CD4-positive, alpha-beta T cell (primary cell): ENCODE measurements around the gene ZNF211. TPM values are rescaled to one million over a fixed set of nuclear protein-coding genes. Genes with fewer than 3 reads are reported as not detected.

Experiments used
- ATAC-seq: fragments of 200-7000 bp; cut with Tn5 transposase; one replicate; pipeline ENCODE4 v1.10.0; 2022; ENCODE audit warnings: mild to moderate bottlenecking; ENCODE audit not compliant: poor library complexity
- CTCF ChIA-PET: fragments of 350-600 bp; sonication (Branson Sonifier 250); formaldehyde crosslinking; loops from one replicate; lab custom pipeline; 2021; ENCODE audit warnings: antibody characterized with exemption, inconsistent platforms; lab: Charles Lee
- POLR2A ChIA-PET: fragments of 350-600 bp; sonication (Branson Sonifier 250); formaldehyde crosslinking; loops from one replicate; lab custom pipeline; 2021; ENCODE audit warnings: antibody characterized with exemption, inconsistent platforms; lab: Charles Lee
- DNase-seq, 14 experiments: peaks; one replicate each; pipeline ENCODE4 v3.0.0-alpha.2; 2013 to 2020; ENCODE audit warnings: mixed read lengths in 2 of 14
- H3K27ac ChIP-seq, 2 donors: one replicate each; pipeline versions ENCODE4 v1.5.1 to v1.7.0; 2013; ENCODE audit warnings: low read length in 2 of 2, low read depth in 1 of 2, mild to moderate bottlenecking in 1 of 2
- H3K27me3 ChIP-seq, 2 experiments: 1 replicate in 1 of 2; 2 replicates in 1 of 2; pipeline versions ENCODE4 v1.6.1 to v1.7.0; 2013; ENCODE audit warnings: low read length in 2 of 2, control low read depth in 1 of 2, mild to moderate bottlenecking in 1 of 2, moderate library complexity in 1 of 2; ENCODE audit not compliant: insufficient read depth in 2 of 2, control insufficient read depth in 1 of 2
- H3K36me3 ChIP-seq: one replicate; pipeline ENCODE4 v1.6.1; 2013; ENCODE audit warnings: low read length, control low read depth; ENCODE audit not compliant: insufficient read depth
- H3K4me1 ChIP-seq: one replicate; pipeline ENCODE4 v1.6.1; 2013; ENCODE audit warnings: low read length, control low read depth; ENCODE audit not compliant: insufficient read depth
- H3K4me3 ChIP-seq: one replicate; pipeline ENCODE4 v1.5.1; 2013; ENCODE audit warnings: mild to moderate bottlenecking, low read length, moderate library complexity
- H3K9me3 ChIP-seq, 2 experiments: 1 replicate in 1 of 2; 2 replicates in 1 of 2; pipeline versions ENCODE4 v1.6.1 to v1.7.0; 2013; ENCODE audit warnings: low read length in 2 of 2, mild to moderate bottlenecking in 2 of 2, control low read depth in 1 of 2, moderate library complexity in 1 of 2; ENCODE audit not compliant: control insufficient read depth in 1 of 2, insufficient read depth in 1 of 2
- H3K27ac Mint-ChIP-seq: one replicate; pipeline ENCODE4 v1.8.0; 2020; ENCODE audit warnings: mixed read lengths
- H3K27me3 Mint-ChIP-seq: one replicate; pipeline ENCODE4 v1.8.0; 2021; ENCODE audit warnings: mixed read lengths
- H3K36me3 Mint-ChIP-seq: one replicate; pipeline ENCODE4 v1.8.0; 2021; ENCODE audit warnings: low read depth, mixed read lengths
- H3K4me1 Mint-ChIP-seq: one replicate; pipeline ENCODE4 v1.8.0; 2021; ENCODE audit warnings: low read depth, mixed read lengths
- H3K4me3 Mint-ChIP-seq: one replicate; pipeline ENCODE4 v1.8.0; 2020; ENCODE audit warnings: mild to moderate bottlenecking, mixed read lengths
- H3K9me3 Mint-ChIP-seq: one replicate; pipeline ENCODE4 v1.8.0; 2020; ENCODE audit warnings: mixed read lengths
- CTCF ChIP-seq: fragments of 200-600 bp; IDR thresholded peaks from one replicate; pipeline ENCODE4 v1.8.0; 2022; ENCODE audit warnings: antibody characterized with exemption, mild to moderate bottlenecking
- intact Hi-C, 2 experiments: fragments of 100-400 bp; cut with DNase I in 1 of 2; cut with micrococcal nuclease in 1 of 2; formaldehyde crosslinking; loops; one replicate each; pipeline versions ENCODE4 v1.15.1 to v1.9.0; 2023 to 2025; cut with DNase I, micrococcal nuclease
- total RNA-seq, 174 experiments: library from RNA in 2 of 174; stranded (reverse) in 2 of 174; gene quantifications; one replicate each; pipeline ENCODE4 v1.2.3 and lab custom pipeline; 2021 to 2026

Gene ZNF211
- total RNA-seq, 2 experiments from 2014 or later = 29.3 to 30.5 TPM

- Histone ChIP-seq H3K4me1 (no peaks in the 10 kb centered on the region), H3K27ac (no peak overlapping the region), H3K4me3 (no peak overlapping the region), H3K36me3 (peaks cover 41% of the 10 kb centered on the region), H3K9me3 (peaks cover 37 to 78% of the 10 kb centered on the region in 2 experiments), H3K27me3 (no peaks in the 10 kb centered on the region)
- no peak overlapping the region for H3K27ac Mint-ChIP-seq
- H3K36me3 Mint-ChIP-seq = peaks cover 74% of the 10 kb centered on the region
- no peak for ATAC-seq
- peaks cover 4% of the 10 kb centered on the region for H3K4me1 Mint-ChIP-seq
- H3K9me3 Mint-ChIP-seq = peaks cover 24% of the 10 kb centered on the region
- TF ChIP-seq CTCF = no peak
- POLR2A ChIA-PET = no interaction called here
- CTCF ChIA-PET = no interaction called here
- H3K4me3 Mint-ChIP-seq = no peak overlapping the region
- no peaks in the 10 kb centered on the region for H3K27me3 Mint-ChIP-seq
- no peak for DNase-seq
- intact Hi-C loops = no loop called here
These were observed 26.0 kb upstream of the ZNF211 start for GRCh38 chr19:57606931-57607330.

GRCh38 chr19:57611113-57611512 lies 21.9 kb upstream of the ZNF211 start:
- H3K36me3 ChIP-seq = peaks cover 14% of the 10 kb centered on the region
- Mint-ChIP-seq H3K4me1 (peaks cover 23% of the 10 kb centered on the region), H3K27ac (no peak overlapping the region), H3K27me3 (no peaks in the 10 kb centered on the region), H3K4me3 (no peak overlapping the region), H3K36me3 (peaks cover 63% of the 10 kb centered on the region), H3K9me3 (peaks cover 21% of the 10 kb centered on the region)
- CTCF ChIA-PET = no interaction called here
- TF ChIP-seq CTCF = no peak
- no peaks in the 10 kb centered on the region for H3K27me3 ChIP-seq
- H3K4me1 ChIP-seq = peaks cover 25% of the 10 kb centered on the region
- H3K4me3 ChIP-seq = no peak overlapping the region
- intact Hi-C loops = loop anchor here (5.0 to 10.0 kb wide), 2 partner anchors 114 to 306 kb away; partner anchors contain the start of genes ZNF417 (in 1 of the 2) and ZNF671 (in 1 of the 2)
- DNase-seq (no peak), ATAC-seq (no peak)
- H3K9me3 ChIP-seq = peaks cover 52 to 55% of the 10 kb centered on the region in 2 experiments
- POLR2A ChIA-PET = no interaction called here
- no peak overlapping the region for H3K27ac ChIP-seq

GRCh38 chr19:57613941-57614743 lies 18.8 kb upstream of the ZNF211 start, which contains the start of gene ZNF134:
TSS of gene ZNF134 (plus strand) at chr19:57614242. CDS start at chr19:57619469, 5,227 bp downstream.
- Histone ChIP-seq H3K4me3 (peak within 1 kb of the TSS; percentile 94), H3K27me3 (no peaks in the 10 kb centered on the region), H3K9me3 (peaks cover 49 to 59% of the 10 kb centered on the region in 2 experiments), H3K4me1 (peaks cover 26% of the 10 kb centered on the region), H3K36me3 (peaks cover 39% of the 10 kb centered on the region), H3K27ac (peak within 1 kb of the TSS; percentile 26 to 50)
- Mint-ChIP-seq H3K9me3 (peaks cover 36% of the 10 kb centered on the region), H3K4me3 (peak within 1 kb of the TSS; percentile 95), H3K36me3 (peaks cover 67% of the 10 kb centered on the region), H3K4me1 (peaks cover 36% of the 10 kb centered on the region), H3K27ac (peak within 1 kb of the TSS; percentile 82), H3K27me3 (no peaks in the 10 kb centered on the region)
- DNase-seq = peak; percentile 82 to 96 (median 88)
- TF ChIP-seq CTCF = peak; percentile 25
- ATAC-seq = peak; percentile 99
- POLR2A ChIA-PET = interaction anchor here (0.7 to 2.4 kb wide), 11 partner anchors 15 to 302 kb away, joined by 3 to 13 read pairs (median 5); partner anchors contain the start of genes ZIK1, ZNF154, ZNF211 and ZNF416
- CTCF ChIA-PET = interaction anchor here (0.8 kb wide), 1 partner anchor 35 kb away, joined by 5 read pairs; the partner anchor contains the start of gene ZNF416
- intact Hi-C loops = loop anchor here (1.0 to 10.0 kb wide), 4 partner anchors 19 to 303 kb away; partner anchors contain the start of genes ZNF211 (in 2 of the 2), ZNF416 (in 1 of the 2), ZNF417 (in 1 of the 2) and ZNF671 (in 1 of the 2)
